Kidney epithelial cell (primary cell): ENCODE results near the gene SETBP1. TPM values are rescaled to one million over a fixed set of nuclear protein-coding genes. Genes with fewer than 3 reads are reported as not detected.

Experiments used
- DNase-seq: peaks from one replicate; pipeline ENCODE4 v3.0.0-alpha.2; 2010; ENCODE audit warnings: low read depth
- H3K27me3 ChIP-seq: 2 replicates; pipeline ENCODE4 v1.6.0; 2011; ENCODE audit warnings: low read length; ENCODE audit not compliant: control insufficient read depth, insufficient read depth
- H3K36me3 ChIP-seq: 2 replicates; pipeline ENCODE4 v1.5.1; 2011; ENCODE audit warnings: low read length; ENCODE audit not compliant: control insufficient read depth, insufficient read depth
- H3K4me3 ChIP-seq: 2 replicates; pipeline ENCODE4 v1.5.1; 2011; ENCODE audit warnings: low read depth, mild to moderate bottlenecking, control low read depth, low read length
- total RNA-seq: library from RNA; depleted of rRNA; stranded (reverse); fragments of >200 nt; gene quantifications from 2 replicates; pipeline ENCODE4 v1.2.3, GENCODE V29; 2015
- TF ChIP-seq, protein P1 (sequence below): IDR thresholded peaks from 2 replicates; pipeline ENCODE4 v1.5.1; 2011; ENCODE audit warnings: mild to moderate bottlenecking, moderate library complexity, low read length, control low read depth, inconsistent platforms; ENCODE audit not compliant: insufficient read depth, poor library complexity, severe bottlenecking

SETBP1 gene
- total RNA-seq, 1 donor from 2014 or later = 2.9 TPM

DNA sequence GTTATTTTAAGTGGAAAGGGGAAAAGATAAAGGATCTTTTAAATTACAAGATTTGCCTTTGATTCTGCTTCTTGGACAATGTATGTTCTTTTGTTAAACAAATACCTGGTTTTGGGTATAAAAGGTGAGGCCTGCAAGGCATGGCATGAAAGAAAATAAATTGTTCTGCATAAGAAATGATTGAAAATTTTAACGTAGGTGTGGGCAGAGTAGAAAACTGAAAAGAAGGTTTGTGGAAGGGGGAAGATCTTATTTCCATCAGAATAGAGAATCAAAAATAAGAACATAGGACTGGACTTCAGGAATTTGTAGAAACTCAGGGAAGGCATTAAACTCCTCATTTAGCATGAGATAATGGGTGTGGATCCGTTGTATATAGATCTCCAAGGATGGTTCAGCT lies 153.1 kb downstream of the SETBP1 start:
- H3K36me3 ChIP-seq = no peaks in the 10 kb centered on the region
- TF ChIP-seq, protein P1, sequence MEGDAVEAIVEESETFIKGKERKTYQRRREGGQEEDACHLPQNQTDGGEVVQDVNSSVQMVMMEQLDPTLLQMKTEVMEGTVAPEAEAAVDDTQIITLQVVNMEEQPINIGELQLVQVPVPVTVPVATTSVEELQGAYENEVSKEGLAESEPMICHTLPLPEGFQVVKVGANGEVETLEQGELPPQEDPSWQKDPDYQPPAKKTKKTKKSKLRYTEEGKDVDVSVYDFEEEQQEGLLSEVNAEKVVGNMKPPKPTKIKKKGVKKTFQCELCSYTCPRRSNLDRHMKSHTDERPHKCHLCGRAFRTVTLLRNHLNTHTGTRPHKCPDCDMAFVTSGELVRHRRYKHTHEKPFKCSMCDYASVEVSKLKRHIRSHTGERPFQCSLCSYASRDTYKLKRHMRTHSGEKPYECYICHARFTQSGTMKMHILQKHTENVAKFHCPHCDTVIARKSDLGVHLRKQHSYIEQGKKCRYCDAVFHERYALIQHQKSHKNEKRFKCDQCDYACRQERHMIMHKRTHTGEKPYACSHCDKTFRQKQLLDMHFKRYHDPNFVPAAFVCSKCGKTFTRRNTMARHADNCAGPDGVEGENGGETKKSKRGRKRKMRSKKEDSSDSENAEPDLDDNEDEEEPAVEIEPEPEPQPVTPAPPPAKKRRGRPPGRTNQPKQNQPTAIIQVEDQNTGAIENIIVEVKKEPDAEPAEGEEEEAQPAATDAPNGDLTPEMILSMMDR = no peak
- no peaks in the 10 kb centered on the region for H3K27me3 ChIP-seq
- DNase-seq = no peak
- no peak overlapping the region for H3K4me3 ChIP-seq

DNA sequence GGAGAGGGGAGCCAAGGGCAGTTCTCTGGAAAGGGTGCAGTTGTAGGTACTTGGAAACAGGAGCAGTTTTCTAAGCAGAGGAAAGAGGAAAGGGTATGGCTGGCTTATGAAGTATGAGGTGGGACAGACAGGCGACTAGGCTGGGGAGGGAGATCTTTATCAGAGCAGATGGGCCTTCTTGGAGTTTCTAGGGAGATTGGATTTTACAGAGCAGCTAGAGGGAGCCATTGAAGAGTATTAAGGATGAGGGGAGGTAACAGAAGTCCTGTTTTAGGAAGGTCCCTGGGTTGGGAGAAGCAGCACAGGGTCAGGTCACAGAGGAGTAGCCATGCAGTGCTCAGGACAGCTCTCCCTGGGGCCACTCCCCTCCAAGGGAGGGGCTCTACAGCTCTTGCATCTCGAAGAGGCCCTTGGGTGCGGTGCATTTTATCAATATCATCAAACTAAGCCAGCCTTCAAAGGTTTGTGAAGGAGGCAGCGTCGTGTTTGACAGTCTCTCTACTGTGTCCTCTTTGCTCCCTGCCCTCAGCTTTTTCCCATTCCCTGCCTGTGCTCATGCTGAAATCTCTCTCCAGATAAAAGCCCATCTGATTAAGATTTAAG lies 154.3 kb downstream of the SETBP1 start:
- Histone ChIP-seq H3K4me3 (no peak overlapping the region), H3K36me3 (no peaks in the 10 kb centered on the region), H3K27me3 (no peaks in the 10 kb centered on the region)
- no peak for DNase-seq
- TF ChIP-seq, protein P1 = no peak

DNA sequence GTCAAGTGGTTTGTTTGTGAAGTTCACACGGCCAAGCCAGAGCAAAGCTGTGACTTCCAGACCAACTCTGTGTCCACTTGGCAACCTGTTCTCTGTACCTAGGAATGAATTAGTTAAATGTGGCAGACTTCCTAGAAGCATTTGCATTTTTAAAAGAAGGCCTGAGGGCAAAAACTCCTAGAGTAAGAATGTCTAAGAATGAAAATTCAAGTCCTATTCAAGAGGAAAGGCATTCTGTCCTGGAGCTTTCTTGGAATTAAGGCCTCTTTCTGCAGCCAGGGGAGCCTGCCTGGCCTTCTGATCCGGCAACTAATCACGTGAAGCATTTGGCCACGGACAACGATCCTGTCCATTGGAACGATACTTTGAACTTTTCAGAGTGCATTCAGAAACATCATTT lies 155.0 kb downstream of the SETBP1 start:
- Histone ChIP-seq H3K4me3 (no peak overlapping the region), H3K36me3 (no peaks in the 10 kb centered on the region), H3K27me3 (no peaks in the 10 kb centered on the region)
- no peak for DNase-seq
- TF ChIP-seq, protein P1 = no peak

DNA sequence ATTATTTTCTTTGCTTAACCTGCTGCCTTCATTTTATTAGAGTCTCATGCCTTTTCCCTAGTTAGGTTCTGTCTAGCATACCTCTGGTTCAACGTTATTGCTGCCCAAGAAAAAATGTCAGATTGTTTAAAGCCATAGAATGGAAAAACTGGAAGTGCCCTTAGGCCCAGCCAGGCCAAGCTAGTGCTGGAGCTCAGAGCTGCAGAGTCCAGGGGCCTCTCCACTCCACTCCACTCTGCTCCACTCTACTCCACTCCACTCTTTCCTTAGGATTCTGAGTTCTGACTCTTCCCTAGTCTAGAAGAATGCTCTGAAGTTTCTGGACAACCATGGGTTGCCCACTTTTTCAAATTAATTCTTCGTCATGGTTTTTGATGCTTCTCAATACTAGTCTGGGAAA lies 155.6 kb downstream of the SETBP1 start:
- H3K4me3 ChIP-seq = no peak overlapping the region
- no peaks in the 10 kb centered on the region for H3K27me3 ChIP-seq
- no peaks in the 10 kb centered on the region for H3K36me3 ChIP-seq
- TF ChIP-seq, protein P1 = no peak
- DNase-seq = no peak

DNA sequence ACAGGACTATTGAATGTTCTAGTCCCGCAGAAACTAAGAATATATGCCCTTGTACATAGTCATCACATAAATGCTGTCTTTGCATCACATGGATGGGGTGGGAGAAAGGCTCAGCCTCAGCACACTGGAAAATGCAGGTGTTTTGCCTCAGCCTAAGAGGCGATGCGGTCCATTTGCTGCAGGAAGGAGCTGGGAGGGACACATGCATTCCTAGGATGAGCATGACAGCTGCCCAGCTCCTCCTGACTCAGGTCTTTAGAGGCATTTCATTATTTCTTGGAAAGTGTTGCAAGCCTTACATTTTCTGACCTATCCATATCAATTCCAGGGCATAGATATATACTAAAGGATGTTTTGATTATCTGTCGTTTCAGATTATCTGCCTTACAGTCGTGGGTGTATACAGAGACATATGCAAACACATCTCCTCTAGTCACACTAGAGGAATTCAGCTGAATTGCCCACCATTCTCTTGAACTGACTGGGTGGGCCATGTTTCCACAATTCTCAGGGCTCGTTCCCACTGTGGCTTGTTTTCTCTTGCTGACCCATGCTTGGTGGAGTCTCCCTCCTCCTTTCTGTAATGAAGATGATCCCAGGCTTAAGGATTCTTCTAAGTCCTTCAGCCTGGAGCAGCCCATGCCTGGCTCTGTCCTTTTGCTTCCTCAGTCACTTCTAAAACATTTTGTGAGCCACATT lies 156.9 kb downstream of the SETBP1 start:
- Histone ChIP-seq H3K36me3 (no peaks in the 10 kb centered on the region), H3K4me3 (no peak overlapping the region), H3K27me3 (no peaks in the 10 kb centered on the region)
- DNase-seq = no peak
- TF ChIP-seq, protein P1 = no peak
